Vagina (tissue), 2 donors: Measurements from ENCODE around the gene NCBP3. TPM values are rescaled to one million over a fixed set of nuclear protein-coding genes. Genes with fewer than 3 reads are reported as not detected.

ENCODE experiments used
- DNase-seq, 2 donors: peaks; one replicate each; pipeline ENCODE4 v3.0.0-alpha.2; 2017; ENCODE audit errors: extremely low spot score in 2 of 2
- H3K27ac ChIP-seq: fragments of 200-600 bp; sonication (generic); one replicate; pipeline ENCODE4 v1.5.1; 2019
- H3K27me3 ChIP-seq: fragments of 200-600 bp; sonication (generic); one replicate; pipeline ENCODE4 v1.5.1; 2019
- H3K36me3 ChIP-seq, 2 donors: fragments of 200-600 bp; sonication (generic); one replicate each; pipeline ENCODE4 v1.5.1; 2017 to 2019
- H3K4me1 ChIP-seq: fragments of 200-600 bp; sonication (generic); one replicate; pipeline ENCODE4 v1.5.1; 2019
- H3K4me3 ChIP-seq, 2 donors: fragments of 200-600 bp; sonication (generic); 1 replicate in 1 of 2; 2 replicates in 1 of 2; pipeline ENCODE4 v1.5.1; 2016 to 2019
- H3K9me3 ChIP-seq: fragments of 200-600 bp; sonication (generic); one replicate; pipeline ENCODE4 v1.5.1; 2019
- CTCF ChIP-seq, 3 experiments: fragments of 450-650 bp in 2 of 3; fragments of 200-600 bp in 1 of 3; sonication (generic) in 1 of 3; IDR thresholded peaks; one replicate each; pipeline ENCODE4 v1.5.1; 2017 to 2019; ENCODE audit warnings: antibody characterized with exemption in 3 of 3, mild to moderate bottlenecking in 2 of 3, moderate library complexity in 2 of 3
- POLR2A ChIP-seq, 2 donors: fragments of 450-650 bp; IDR thresholded peaks; one replicate each; pipeline ENCODE4 v1.6.1; 2017; ENCODE audit warnings: antibody characterized with exemption in 2 of 2, mild to moderate bottlenecking in 2 of 2, moderate library complexity in 2 of 2
- POLR2AphosphoS5 ChIP-seq, 2 donors: sonication (generic); formaldehyde crosslinking; IDR thresholded peaks; one replicate each; pipeline ENCODE4 v1.9.0; 2017; ENCODE audit warnings: antibody characterized with exemption in 2 of 2, mild to moderate bottlenecking in 2 of 2, low read depth in 1 of 2; ENCODE audit not compliant: insufficient read depth in 1 of 2
- intact Hi-C: fragments of 100-400 bp; cut with DNase I; formaldehyde crosslinking; loops from one replicate; pipeline ENCODE4 v1.15.1; 2023
- total RNA-seq: library from RNA; depleted of rRNA; stranded (reverse); fragments of >200 nt; gene quantifications from one replicate; pipeline ENCODE4 v1.2.3, GENCODE V29; 2016

Gene NCBP3
- total RNA-seq, 1 donor from 2014 or later: 20.6 TPM

GRCh38 chr17:3889325-3890012, 43.4 kb upstream of the NCBP3 start:
- H3K4me1 ChIP-seq: peaks cover 88% of the 10 kb centered on the region
- intact Hi-C loops: no loop called here
- no peaks in the 10 kb centered on the region for H3K27me3 ChIP-seq

GRCh38 chr17:3888343-3889171, 42.5 kb upstream of the NCBP3 start:
- DNase-seq: peak in 1 of 2 donors; percentile 97
- no peak for TF ChIP-seq CTCF (IDR thresholded peaks at IDR 0.05)
- peak in 1 of 2 donors; percentile 53 for TF ChIP-seq POLR2A (IDR thresholded peaks at IDR 0.05)
- peak; percentile 92 to 95 for TF ChIP-seq POLR2AphosphoS5 (IDR thresholded peaks at IDR 0.05; ENCODE audit: insufficient read depth in 1 of 2, low read depth in 1 of 2)
- Histone ChIP-seq H3K27me3 (no peaks in the 10 kb centered on the region), H3K36me3 (peaks cover 0 to 13% of the 10 kb centered on the region in 2 donors), H3K4me1 (peaks cover 79% of the 10 kb centered on the region), H3K9me3 (no peaks in the 10 kb centered on the region), H3K27ac (peak overlapping the region; percentile 96), H3K4me3 (peak overlapping the region in 1 of 2 donors; percentile 11)
- intact Hi-C loops: no loop called here

More at GRCh38 chr17:3889325-3890012, 43.4 kb upstream of the NCBP3 start:
- no peaks in the 10 kb centered on the region for H3K9me3 ChIP-seq
- TF ChIP-seq POLR2A (IDR thresholded peaks at IDR 0.05) (no peak), CTCF (IDR thresholded peaks at IDR 0.05) (no peak), POLR2AphosphoS5 (IDR thresholded peaks at IDR 0.05; ENCODE audit: insufficient read depth in 1 of 2, low read depth in 1 of 2) (no peak)
- peak overlapping the region in 1 of 2 donors; percentile 4 for H3K4me3 ChIP-seq
- peak overlapping the region; percentile 96 for H3K27ac ChIP-seq
- H3K36me3 ChIP-seq: peaks cover 0 to 5% of the 10 kb centered on the region in 2 donors
- DNase-seq: no peak

GRCh38 chr17:3887804-3888203, 41.8 kb upstream of the NCBP3 start:
- Histone ChIP-seq H3K9me3 (no peaks in the 10 kb centered on the region), H3K4me3 (no peak overlapping the region), H3K36me3 (peaks cover 0 to 21% of the 10 kb centered on the region in 2 donors), H3K4me1 (peaks cover 74% of the 10 kb centered on the region), H3K27me3 (no peaks in the 10 kb centered on the region), H3K27ac (peak overlapping the region; percentile 96)
- no peak for DNase-seq
- TF ChIP-seq POLR2AphosphoS5 (IDR thresholded peaks at IDR 0.05; ENCODE audit: insufficient read depth in 1 of 2, low read depth in 1 of 2) (no peak), CTCF (IDR thresholded peaks at IDR 0.05) (no peak), POLR2A (IDR thresholded peaks at IDR 0.05) (no peak)
- intact Hi-C loops: no loop called here

GRCh38 chr17:3887394-3887793, 41.3 kb upstream of the NCBP3 start:
- H3K9me3 ChIP-seq: no peaks in the 10 kb centered on the region
- peak overlapping the region; percentile 96 for H3K27ac ChIP-seq
- H3K36me3 ChIP-seq: peaks cover 0 to 25% of the 10 kb centered on the region in 2 donors
- no peak for DNase-seq
- intact Hi-C loops: no loop called here
- H3K4me3 ChIP-seq: no peak overlapping the region
- TF ChIP-seq POLR2AphosphoS5 (IDR thresholded peaks at IDR 0.05; ENCODE audit: insufficient read depth in 1 of 2, low read depth in 1 of 2) (no peak), POLR2A (IDR thresholded peaks at IDR 0.05) (no peak), CTCF (IDR thresholded peaks at IDR 0.05) (no peak)
- H3K4me1 ChIP-seq: peaks cover 72% of the 10 kb centered on the region
- H3K27me3 ChIP-seq: no peaks in the 10 kb centered on the region
